ENCODE results near the gene DTNA. TPM values are rescaled to one million over a fixed set of nuclear protein-coding genes. Genes with fewer than 3 reads are reported as not detected.
"Not testable (repeated sequence)": the region's sequence is repeated elsewhere in the genome, so short reads cannot be mapped to it uniquely, and the experiment has no call there.

The DTNA gene
- total RNA-seq, 1 experiment from 2014 or later, result 10.4 TPM

DNA sequence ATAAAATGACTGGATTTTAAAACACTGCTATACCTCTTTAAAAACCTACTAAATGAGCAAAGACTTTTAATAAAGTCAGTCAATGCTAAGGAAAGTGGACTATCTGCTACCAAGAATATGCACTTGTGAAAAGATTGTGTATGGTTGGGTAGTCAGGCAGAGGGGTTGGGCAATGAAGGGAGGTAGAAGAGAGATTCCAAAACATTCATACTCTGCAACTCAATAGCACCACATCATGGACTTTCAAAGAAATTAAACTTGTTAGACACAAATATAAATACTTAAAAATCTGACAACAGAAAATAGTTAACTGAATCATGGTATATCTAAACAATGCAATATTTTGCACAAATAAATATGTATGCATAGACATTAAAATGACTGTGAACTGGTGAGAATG, 191.2 kb downstream of the DTNA start:
- no TSS peak for BruUV-seq (replicated peaks)
- POLR2A ChIA-PET, result no interaction called here
- no peak for DNase-seq

GRCh38 chr18:34904994-34905393, 194.9 kb downstream of the DTNA start:
- no peak for DNase-seq
- CTCF ChIA-PET, result no interaction called here
- Histone ChIP-seq H3K9me3 (no peaks in the 10 kb centered on the region), H3K4me3 (ENCODE audit: low read depth, low read length) (no peak overlapping the region), H3K4me1 (no peaks in the 10 kb centered on the region), H3K36me3 (ENCODE audit: control insufficient read depth, insufficient read depth, low read length) (no peaks in the 10 kb centered on the region), H3K27me3 (replicated peaks; ENCODE audit: control insufficient read depth, insufficient read depth, low read length) (no peaks in the 10 kb centered on the region)
- intact Hi-C loops (cut with micrococcal nuclease; ENCODE audit: unreplicated experiment), result no loop called here
- H3K27ac Mint-ChIP-seq (ENCODE audit: unreplicated experiment), result no peak overlapping the region
- H3K4me1 Mint-ChIP-seq (ENCODE audit: low read depth, unreplicated experiment), result no peaks in the 10 kb centered on the region
- H3K27me3 Mint-ChIP-seq (ENCODE audit: insufficient read depth, unreplicated experiment), result no peaks in the 10 kb centered on the region
- no peak overlapping the region for H3K4me3 Mint-ChIP-seq (ENCODE audit: unreplicated experiment)
- H3K9me3 Mint-ChIP-seq (ENCODE audit: unreplicated experiment), result peaks cover 12% of the 10 kb centered on the region
- H3K36me3 Mint-ChIP-seq (ENCODE audit: insufficient read depth, unreplicated experiment), result no peaks in the 10 kb centered on the region
- POLR2A ChIA-PET, result no interaction called here
- TF ChIP-seq CTCF (IDR thresholded peaks at IDR 0.05; ENCODE audit: insufficient read depth in 1 of 2, low read depth in 1 of 2, low read length in 1 of 2, severe bottlenecking in 1 of 2, unreplicated experiment in 1 of 2), result no peak
- BruUV-seq (replicated peaks), result no TSS peak

More for the DNA sequence above, 191.2 kb downstream of the DTNA start:
- Histone ChIP-seq H3K27me3 (replicated peaks; ENCODE audit: control insufficient read depth, insufficient read depth, low read length) (no peaks in the 10 kb centered on the region), H3K36me3 (ENCODE audit: control insufficient read depth, insufficient read depth, low read length) (no peaks in the 10 kb centered on the region), H3K9me3 (no peaks in the 10 kb centered on the region), H3K4me1 (no peaks in the 10 kb centered on the region), H3K4me3 (ENCODE audit: low read depth, low read length) (no peak overlapping the region)
- intact Hi-C loops (cut with micrococcal nuclease; ENCODE audit: unreplicated experiment), result no loop called here
- Mint-ChIP-seq H3K4me1 (ENCODE audit: low read depth, unreplicated experiment) (no peaks in the 10 kb centered on the region), H3K27ac (ENCODE audit: unreplicated experiment) (no peak overlapping the region), H3K27me3 (ENCODE audit: insufficient read depth, unreplicated experiment) (no peaks in the 10 kb centered on the region), H3K36me3 (ENCODE audit: insufficient read depth, unreplicated experiment) (no peaks in the 10 kb centered on the region), H3K4me3 (ENCODE audit: unreplicated experiment) (no peak overlapping the region), H3K9me3 (ENCODE audit: unreplicated experiment) (peaks cover 1% of the 10 kb centered on the region)
- TF ChIP-seq CTCF (IDR thresholded peaks at IDR 0.05; ENCODE audit: insufficient read depth in 1 of 2, low read depth in 1 of 2, low read length in 1 of 2, severe bottlenecking in 1 of 2, unreplicated experiment in 1 of 2), result no peak
- CTCF ChIA-PET, result no interaction called here

DNA sequence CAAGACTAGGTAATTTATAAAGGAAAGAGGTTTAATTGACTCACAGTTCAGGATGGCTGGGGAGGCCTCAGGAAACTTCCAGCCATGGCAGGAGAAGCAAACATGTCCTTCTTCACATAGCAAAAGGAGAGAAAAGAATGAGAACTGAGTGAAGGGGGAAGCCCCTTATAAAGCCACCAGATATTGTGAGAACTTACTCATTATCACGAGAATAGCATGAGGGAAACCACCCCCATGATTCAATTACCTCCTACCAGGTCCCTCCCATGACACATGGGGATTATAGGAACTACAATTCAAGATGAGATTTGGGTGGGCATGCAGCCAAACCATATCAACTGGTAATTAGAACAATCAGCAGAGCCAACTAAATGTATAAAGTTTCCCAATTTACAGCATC, 196.9 kb downstream of the DTNA start:
- CTCF ChIA-PET; DNase-seq; BruUV-seq (replicated peaks); H3K9me3 ChIP-seq; H3K36me3 ChIP-seq (ENCODE audit: control insufficient read depth, insufficient read depth, low read length); intact Hi-C loops (cut with micrococcal nuclease; ENCODE audit: unreplicated experiment); H3K4me1 Mint-ChIP-seq (ENCODE audit: low read depth, unreplicated experiment); H3K27me3 Mint-ChIP-seq (ENCODE audit: insufficient read depth, unreplicated experiment); H3K27me3 ChIP-seq (replicated peaks; ENCODE audit: control insufficient read depth, insufficient read depth, low read length); POLR2A ChIA-PET; H3K4me3 Mint-ChIP-seq (ENCODE audit: unreplicated experiment); H3K27ac Mint-ChIP-seq (ENCODE audit: unreplicated experiment); H3K36me3 Mint-ChIP-seq (ENCODE audit: insufficient read depth, unreplicated experiment); H3K4me3 ChIP-seq (ENCODE audit: low read depth, low read length): not testable (repeated sequence)
- peaks cover 12% of the 10 kb centered on the region for H3K9me3 Mint-ChIP-seq (ENCODE audit: unreplicated experiment)
- H3K4me1 ChIP-seq, result peaks cover 12% of the 10 kb centered on the region
